Right cardiac atrium (tissue), 5 donors: ENCODE measurements around the gene LDLRAD4. TPM values are rescaled to one million over a fixed set of nuclear protein-coding genes. Genes with fewer than 3 reads are reported as not detected.

Experiments used
- ATAC-seq, 2 donors: fragments of 200-7000 bp; cut with Tn5 transposase; one replicate each; pipeline versions ENCODE4 v1.8.0 to v1.9.1; 2020; ENCODE audit warnings: moderate library complexity in 2 of 2, mild to moderate bottlenecking in 1 of 2
- DNase-seq, 3 donors: peaks; one replicate each; pipeline ENCODE4 v3.0.0-alpha.2; 2020
- H3K27ac ChIP-seq: one replicate; pipeline ENCODE4 v1.5.1; 2013; ENCODE audit warnings: mild to moderate bottlenecking, low read length, control low read depth, moderate library complexity
- H3K27me3 ChIP-seq: one replicate; pipeline ENCODE4 v1.6.1; 2013; ENCODE audit not compliant: control insufficient read depth, insufficient read depth
- H3K4me1 ChIP-seq: one replicate; pipeline ENCODE4 v1.6.1; 2013; ENCODE audit warnings: low read length; ENCODE audit not compliant: control insufficient read depth, insufficient read depth
- H3K4me3 ChIP-seq: one replicate; pipeline ENCODE4 v1.5.1; 2013; ENCODE audit warnings: low read length, control low read depth
- H3K9me3 ChIP-seq: one replicate; pipeline ENCODE4 v1.6.1; 2013; ENCODE audit warnings: low read length; ENCODE audit not compliant: control insufficient read depth
- WGBS: extraction: QIAGEN DNeasy Blood & Tissue Kit; methylation state at CpG from one replicate; pipeline ENCODE4 v1.1.7; 2013; 5-methylcytosine and 5-hydroxymethylcytosine counted together
- intact Hi-C, 4 donors: fragments of 100-400 bp; cut with DNase I; formaldehyde crosslinking; loops; one replicate each; pipeline versions ENCODE4 v1.11.0 to v1.14.0; 2022 to 2023
- polyA plus RNA-seq: library from polyadenylated mRNA; stranded (reverse); fragments of 200-250 nt; gene quantifications from one replicate; pipeline ENCODE4 v1.2.3, GENCODE V29; 2013
- total RNA-seq, 4 donors: library from RNA; stranded (reverse); fragmentation: NEBNext Ultra II Directional; extraction: Animal tissue kit (Norgen Biotek cat#: 25700); gene quantifications; one replicate each; pipeline ENCODE4 v1.2.1, GENCODE V29; 2021
- donor health status: healthy with polysubstance abuse.
- donor health status: DM: no; HTN: yes; CAD: no.
- donor health status: DM: no; HTN: no; CAD: no.
- donor health status: DM: no; HTN: yes; CAD: no; lungs with severe emphysema.
- donor health status: DM: yes; HTN: yes; CAD: no.

The LDLRAD4 gene
- total and polyA plus RNA-seq, 5 donors = 25.7 to 159 (median 68.1) TPM

DNA sequence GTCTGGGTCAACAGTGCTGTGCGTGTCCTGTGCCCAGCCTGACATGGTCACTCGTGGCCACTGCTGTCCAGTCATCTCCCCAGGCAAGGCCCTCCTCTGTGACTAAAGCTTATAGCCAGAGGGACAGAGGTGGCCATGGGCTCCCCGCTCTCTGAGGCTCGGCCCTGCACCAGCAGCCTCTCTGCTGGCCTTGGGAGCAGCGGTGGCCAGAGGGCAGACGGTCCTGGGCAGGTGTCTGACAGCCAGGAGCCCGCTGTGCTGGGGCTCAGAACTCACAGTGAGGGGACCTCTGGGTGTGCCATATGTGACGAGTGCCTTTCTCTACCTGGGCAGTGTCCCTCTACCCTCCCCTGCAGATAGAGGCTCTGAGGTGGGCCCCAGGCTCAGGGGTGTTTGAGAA, 409.1 kb downstream of the LDLRAD4 start:
- Histone ChIP-seq H3K9me3 (no peaks in the 10 kb centered on the region), H3K4me3 (no peak overlapping the region), H3K27me3 (no peaks in the 10 kb centered on the region), H3K4me1 (no peaks in the 10 kb centered on the region), H3K27ac (no peak overlapping the region)
- ATAC-seq = no peak
- 94% methylated on average over 8 of the region's 8 CpGs for WGBS
- no peak for DNase-seq
- intact Hi-C loops = loop anchor here in 1 of 4 donors (10.0 kb wide), 1 partner anchor 413 kb away; the partner anchor contains the start of gene LDLRAD4

GRCh38 chr18:13628211-13628610, 409.7 kb downstream of the LDLRAD4 start:
- no peaks in the 10 kb centered on the region for H3K27me3 ChIP-seq
- WGBS = 82% methylated on average over 9 of the region's 9 CpGs
- H3K9me3 ChIP-seq = no peaks in the 10 kb centered on the region
- H3K4me3 ChIP-seq = no peak overlapping the region
- no peaks in the 10 kb centered on the region for H3K4me1 ChIP-seq
- no peak overlapping the region for H3K27ac ChIP-seq
- ATAC-seq (no peak), DNase-seq (no peak)
- intact Hi-C loops = loop anchor here in 1 of 4 donors (10.0 kb wide), 1 partner anchor 413 kb away; the partner anchor contains the start of gene LDLRAD4

DNA sequence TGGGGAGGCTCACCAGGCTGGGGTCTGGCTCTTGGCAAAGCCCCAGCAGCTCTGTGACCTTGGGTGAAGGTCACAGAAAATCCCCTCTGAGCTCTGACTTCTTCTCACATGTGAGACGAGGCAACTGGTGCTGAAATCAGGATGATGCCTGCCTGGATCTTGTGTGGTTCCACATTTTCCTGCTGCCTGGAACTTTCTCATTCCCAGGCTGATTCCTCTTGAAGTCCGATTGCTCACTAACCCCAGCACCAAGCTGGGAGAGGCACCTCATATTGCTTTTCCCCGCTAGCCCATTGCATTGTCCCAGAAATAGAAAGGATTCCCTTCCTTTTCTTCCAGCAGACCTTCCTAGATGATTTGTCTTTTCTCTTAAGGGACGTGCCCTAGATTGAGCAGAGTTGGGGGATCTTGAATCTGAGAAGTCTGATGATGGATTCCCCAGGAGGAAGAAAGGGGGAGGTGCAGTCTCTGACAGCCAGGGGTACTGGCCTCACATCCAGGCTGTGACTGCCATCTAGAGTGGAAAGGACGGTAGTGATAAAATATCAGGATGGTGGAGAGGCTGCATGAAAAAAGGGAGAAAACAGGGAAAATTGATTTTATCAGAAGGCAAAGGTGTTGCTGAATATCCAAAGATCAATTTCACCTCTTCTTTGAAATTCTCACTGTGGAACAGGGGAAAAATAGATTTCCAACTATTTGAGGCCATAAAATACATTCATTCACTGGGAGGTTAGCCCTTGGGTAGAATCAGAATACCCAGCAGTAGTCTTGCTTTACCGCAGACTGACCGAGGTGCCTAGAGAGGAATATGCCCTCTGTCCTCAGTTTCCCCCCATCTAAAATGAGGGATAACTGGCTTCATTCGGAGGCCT, 411.5 kb downstream of the LDLRAD4 start:
- Histone ChIP-seq H3K4me1 (no peaks in the 10 kb centered on the region), H3K27me3 (no peaks in the 10 kb centered on the region), H3K4me3 (no peak overlapping the region), H3K27ac (peak overlapping the region; percentile 29), H3K9me3 (no peaks in the 10 kb centered on the region)
- intact Hi-C loops = loop anchor here (2.0 to 10.0 kb wide), 4 partner anchors 73 to 415 kb away; partner anchors contain the start of genes LDLRAD4 (in 2 of the 4), FAM210A (in 1 of the 4) and RNMT (in 1 of the 4)
- WGBS = 38% methylated on average over 8 of the region's 8 CpGs
- peak in 2 of 3 donors; percentile 46 to 81 for DNase-seq
- ATAC-seq = peak; percentile 84 to 87

DNA sequence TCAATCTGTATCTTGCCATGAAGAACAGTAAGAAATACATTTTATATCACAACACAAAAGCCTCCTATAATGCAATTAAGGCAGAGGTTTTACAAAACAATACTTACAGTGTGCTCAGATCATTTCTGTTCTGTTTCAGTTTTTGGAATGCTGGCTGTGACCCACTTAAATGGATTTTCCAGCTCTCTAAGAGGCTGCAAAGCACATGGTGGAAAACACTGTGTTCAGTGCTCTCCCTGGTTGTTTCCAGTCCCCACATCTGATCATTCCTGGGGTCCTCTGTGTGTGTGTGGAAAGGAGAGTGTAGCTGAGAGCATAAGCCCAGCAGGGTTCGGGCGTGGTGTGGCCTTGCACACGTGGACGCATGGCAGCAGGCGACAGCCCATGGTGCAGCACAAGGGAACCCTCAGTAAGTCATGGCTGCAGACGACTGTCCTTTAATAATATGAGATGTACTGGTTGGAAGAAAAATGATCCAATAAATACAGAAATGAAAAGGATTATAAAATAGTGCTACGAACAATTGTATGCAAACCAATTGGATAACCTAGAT, 412.2 kb downstream of the LDLRAD4 start:
- WGBS = 87% methylated on average over 7 of the region's 7 CpGs
- no peaks in the 10 kb centered on the region for H3K9me3 ChIP-seq
- no peak overlapping the region for H3K27ac ChIP-seq
- no peak overlapping the region for H3K4me3 ChIP-seq
- no peak for DNase-seq
- H3K4me1 ChIP-seq = no peaks in the 10 kb centered on the region
- no peak for ATAC-seq
- intact Hi-C loops = loop anchor here in 3 of 4 donors (2.0 to 10.0 kb wide), 4 partner anchors 73 to 416 kb away; partner anchors contain the start of genes FAM210A (in 1 of the 3), LDLRAD4 (in 1 of the 3) and RNMT (in 1 of the 3)
- H3K27me3 ChIP-seq = no peaks in the 10 kb centered on the region

- H3K9me3 ChIP-seq = no peaks in the 10 kb centered on the region
- no peaks in the 10 kb centered on the region for H3K27me3 ChIP-seq
- intact Hi-C loops = loop anchor here in 3 of 4 donors (5.0 to 10.0 kb wide), 3 partner anchors 76 to 419 kb away; partner anchors contain the start of genes FAM210A (in 1 of the 3), LDLRAD4 (in 1 of the 3) and RNMT (in 1 of the 3)
- WGBS = 98% methylated on average over 5 of the region's 5 CpGs
- ATAC-seq (no peak), DNase-seq (no peak)
- no peak overlapping the region for H3K4me3 ChIP-seq
- H3K27ac ChIP-seq = no peak overlapping the region
- H3K4me1 ChIP-seq = peaks cover 1% of the 10 kb centered on the region
Measured at GRCh38 chr18:13633700-13634099, 415.1 kb downstream of the LDLRAD4 start.

- WGBS = 49% methylated on average over 5 of the region's 5 CpGs
- H3K4me3 ChIP-seq = no peak overlapping the region
- no peaks in the 10 kb centered on the region for H3K9me3 ChIP-seq
- peak in 2 of 3 donors; percentile 75 to 76 for DNase-seq
- H3K27ac ChIP-seq = no peak overlapping the region
- H3K4me1 ChIP-seq = peaks cover 8% of the 10 kb centered on the region
- peak; percentile 10 to 18 for ATAC-seq
- no peaks in the 10 kb centered on the region for H3K27me3 ChIP-seq
- intact Hi-C loops = loop anchor here in 2 of 4 donors (10.0 kb wide), 2 partner anchors 90 to 420 kb away; partner anchors contain the start of genes FAM210A (in 1 of the 2), LDLRAD4 (in 1 of the 2) and RNMT (in 1 of the 2)
Measured at GRCh38 chr18:13635046-13635445, 416.5 kb downstream of the LDLRAD4 start.

- Histone ChIP-seq H3K27me3 (no peaks in the 10 kb centered on the region), H3K4me1 (peaks cover 11% of the 10 kb centered on the region), H3K9me3 (no peaks in the 10 kb centered on the region), H3K27ac (peak overlapping the region; percentile 79), H3K4me3 (no peak overlapping the region)
- intact Hi-C loops = loop anchor here in 2 of 4 donors (10.0 kb wide), 2 partner anchors 86 to 424 kb away; partner anchors contain the start of genes FAM210A (in 1 of the 2), LDLRAD4 (in 1 of the 2) and RNMT (in 1 of the 2)
- 47% methylated on average over 10 of the region's 10 CpGs for WGBS
- peak; percentile 50 to 78 (median 75) for DNase-seq
- ATAC-seq = peak; percentile 32 to 70
Measured at GRCh38 chr18:13638719-13639595, 420.4 kb downstream of the LDLRAD4 start.

DNA sequence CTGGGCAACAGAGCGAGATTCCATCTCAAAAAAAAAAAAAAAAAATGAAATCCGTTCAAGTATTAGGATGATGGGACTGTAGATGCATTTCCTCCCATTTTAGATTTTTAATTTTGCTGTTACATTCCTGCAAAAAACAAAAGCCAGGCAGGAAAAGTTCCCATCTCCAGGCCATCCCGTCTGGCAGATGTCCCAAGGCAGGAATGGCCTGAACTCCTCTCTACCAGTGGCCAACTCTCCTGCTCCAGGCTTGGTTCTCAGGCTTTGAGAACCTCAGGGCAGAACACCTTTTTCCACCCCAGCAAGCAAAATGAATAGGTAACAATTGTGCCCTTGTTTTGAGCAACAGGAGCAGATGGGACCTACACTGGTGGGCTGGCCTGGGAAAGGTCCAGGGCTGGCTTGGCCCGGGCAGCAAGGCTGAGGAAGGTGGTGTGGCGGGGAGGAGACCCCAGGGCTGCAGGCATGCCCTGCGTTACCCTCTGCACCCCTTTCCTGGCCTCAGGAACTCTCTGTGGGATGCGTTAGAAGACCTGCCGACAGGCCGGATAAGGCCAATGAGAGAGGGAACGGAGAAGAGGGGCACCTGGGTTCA, 421.8 kb downstream of the LDLRAD4 start:
- intact Hi-C loops = no loop called here
- 69% methylated on average over 10 of the region's 10 CpGs for WGBS
- ATAC-seq (no peak), DNase-seq (no peak)
- no peak overlapping the region for H3K4me3 ChIP-seq
- no peaks in the 10 kb centered on the region for H3K27me3 ChIP-seq
- no peaks in the 10 kb centered on the region for H3K9me3 ChIP-seq
- H3K4me1 ChIP-seq = peaks cover 11% of the 10 kb centered on the region
- peak overlapping the region; percentile 32 for H3K27ac ChIP-seq

GRCh38 chr18:13641551-13642439, 423.2 kb downstream of the LDLRAD4 start:
- ATAC-seq (peak; percentile 78 to 90), DNase-seq (peak; percentile 75 to 88 (median 88))
- H3K27me3 ChIP-seq = no peaks in the 10 kb centered on the region
- 21% methylated on average over 84 of the region's 84 CpGs for WGBS
- intact Hi-C loops = no loop called here
- no peaks in the 10 kb centered on the region for H3K9me3 ChIP-seq
- H3K4me3 ChIP-seq = peak overlapping the region; percentile 1
- H3K27ac ChIP-seq = peak overlapping the region; percentile 26
- H3K4me1 ChIP-seq = peaks cover 11% of the 10 kb centered on the region
